HepG2 (cell line): Measurements from ENCODE around the gene RPAP2. TPM values are rescaled to one million over a fixed set of nuclear protein-coding genes. Genes with fewer than 3 reads are reported as not detected.

Experiments used
- ARID4A ChIP-seq: sonication (generic); formaldehyde crosslinking; IDR thresholded peaks from 2 replicates; pipeline ENCODE4 v1.5.0; 2020; ENCODE audit warnings: mild to moderate bottlenecking, missing genetic modification reagents, borderline replicate concordance
- BCLAF1 ChIP-seq: fragments of 450-650 bp; IDR thresholded peaks from 2 replicates; pipeline ENCODE4 v1.6.1; 2017; ENCODE audit warnings: mild to moderate bottlenecking
- EEA1 ChIP-seq: sonication (generic); formaldehyde crosslinking; IDR thresholded peaks from 2 replicates; pipeline ENCODE4 v1.5.1; 2020; ENCODE audit warnings: mild to moderate bottlenecking, missing genetic modification reagents, borderline replicate concordance
- FUBP1 ChIP-seq: sonication (generic); formaldehyde crosslinking; IDR thresholded peaks from 2 replicates; pipeline ENCODE4 v1.5.1; 2020; ENCODE audit warnings: missing genetic modification reagents, mild to moderate bottlenecking, borderline replicate concordance
- GATA4 ChIP-seq: sonication (generic); IDR thresholded peaks from 2 replicates; pipeline ENCODE4 v1.6.1; 2016; ENCODE audit warnings: antibody characterized with exemption, low read depth, borderline replicate concordance
- HDAC1 ChIP-seq: sonication (generic); formaldehyde crosslinking; IDR thresholded peaks from 2 replicates; pipeline ENCODE4 v1.5.1; 2020; ENCODE audit warnings: mild to moderate bottlenecking, missing genetic modification reagents
- HNRNPLL ChIP-seq: fragments of 200-400 bp; formaldehyde crosslinking; IDR thresholded peaks from 2 replicates; pipeline ENCODE4 v1.6.1; 2017; ENCODE audit warnings: mild to moderate bottlenecking, low read depth, low read length; ENCODE audit not compliant: poor library complexity, severe bottlenecking
- IRF1 ChIP-seq: sonication (generic); formaldehyde crosslinking; IDR thresholded peaks from 2 replicates; pipeline ENCODE4 v1.4.0; 2020; ENCODE audit warnings: low read depth, mild to moderate bottlenecking, missing genetic modification reagents
- NFRKB ChIP-seq: fragments of 450-650 bp; IDR thresholded peaks from 2 replicates; pipeline ENCODE4 v1.6.1; 2017
- TARDBP ChIP-seq: sonication (generic); formaldehyde crosslinking; IDR thresholded peaks from 2 replicates; pipeline ENCODE4 v1.8.0; 2022; ENCODE audit warnings: mild to moderate bottlenecking, missing genetic modification reagents
- TBX3 ChIP-seq: fragments of 450-650 bp; IDR thresholded peaks from 2 replicates; pipeline ENCODE4 v1.6.1; 2017; ENCODE audit warnings: antibody characterized with exemption, mild to moderate bottlenecking, inconsistent platforms, borderline replicate concordance
- TRIM24 ChIP-seq: sonication (generic); formaldehyde crosslinking; IDR thresholded peaks from 2 replicates; pipeline ENCODE4 v1.8.0; 2022; ENCODE audit warnings: mild to moderate bottlenecking, missing genetic modification reagents
- ZBTB37 ChIP-seq: sonication (generic); formaldehyde crosslinking; IDR thresholded peaks from 2 replicates; pipeline ENCODE4 v1.4.0; 2020; ENCODE audit warnings: mild to moderate bottlenecking, missing genetic modification reagents
- ZMYM4 ChIP-seq: sonication (generic); formaldehyde crosslinking; IDR thresholded peaks from 2 replicates; pipeline ENCODE4 v1.8.1; 2023; ENCODE audit warnings: mild to moderate bottlenecking, missing genetic modification reagents
- ZNF383 ChIP-seq: sonication (generic); formaldehyde crosslinking; IDR thresholded peaks from 2 replicates; pipeline ENCODE4 v1.4.0; 2020; ENCODE audit warnings: missing genetic modification reagents, mild to moderate bottlenecking, borderline replicate concordance
- ZNF557 ChIP-seq: sonication (generic); formaldehyde crosslinking; IDR thresholded peaks from 2 replicates; pipeline ENCODE4 v1.4.0; 2020; ENCODE audit warnings: missing genetic modification reagents
- ZNF569 ChIP-seq: sonication (generic); formaldehyde crosslinking; IDR thresholded peaks from 2 replicates; pipeline ENCODE4 v1.5.0; 2020; ENCODE audit warnings: mild to moderate bottlenecking, missing genetic modification reagents, moderate library complexity, borderline replicate concordance
- polyA plus RNA-seq, 8 experiments: library from polyadenylated mRNA; depleted of rRNA in 3 of 8; stranded (reverse) in 7 of 8; unstranded in 1 of 8; fragments of >200 nt; fragmentation: Illumina TruSeq in 4 of 8; extraction: Trizol in 4 of 8; gene quantifications; 2 replicates each; pipeline versions ENCODE4 v1.2.1 to v1.2.3, GENCODE V29; 2011 to 2016; ENCODE audit warnings: low read depth in 4 of 8, missing spikeins in 1 of 8, mixed read lengths in 1 of 8; ENCODE audit not compliant: insufficient read depth in 1 of 8
- total RNA-seq, 5 experiments: library from RNA; depleted of rRNA; stranded (reverse); fragments of >200 nt; fragmentation: Illumina TruSeq; extraction: Trizol; gene quantifications; 2 replicates each; pipeline ENCODE4 v1.2.3, GENCODE V29; 2016; ENCODE audit warnings: low read depth in 1 of 5

RPAP2 gene
- total and polyA plus RNA-seq, 2 of the 13 experiments (the other 11 are each of a cell fraction or from before 2014, with no cell fraction given), result 10.0 to 34.8 TPM

GRCh38 chr1:92441697-92442342 lies 143.0 kb downstream of the RPAP2 start (continued):
- peak; percentile 27; the same call in 1 of the 2 replicates for TF ChIP-seq EEA1 (CRISPR knock-in tag)
- TF ChIP-seq FUBP1 (CRISPR knock-in tag), result no peak
- TF ChIP-seq ZNF569 (CRISPR knock-in tag), result peak; percentile 75; the same call in 1 of the 2 replicates
- TF ChIP-seq BCLAF1, result no peak
- peak; percentile 31; the same call in 1 of the 2 replicates for TF ChIP-seq IRF1 (CRISPR knock-in tag)
- no peak for TF ChIP-seq ZNF383 (CRISPR knock-in tag)
- no peak for TF ChIP-seq NFRKB
- TF ChIP-seq ZMYM4 (CRISPR knock-in tag), result peak; percentile 96
- peak; percentile 80; the same call in 1 of the 2 replicates for TF ChIP-seq TBX3
- peak; percentile 94 for TF ChIP-seq HDAC1
- TF ChIP-seq ARID4A (CRISPR knock-in tag), result peak; percentile 57; the same call in 1 of the 2 replicates
- TF ChIP-seq ZBTB37 (CRISPR knock-in tag), result no peak
- TF ChIP-seq HNRNPLL, result peak; percentile 56
- TF ChIP-seq GATA4, result no peak
- no peak for TF ChIP-seq TRIM24 (CRISPR knock-in tag)
- TF ChIP-seq ZNF557, result no peak
- peak; percentile 81 for TF ChIP-seq TARDBP
